ENCODE measurements around the gene VIPAS39.

VIPAS39 gene

GRCh38 chr14:77457522-77458248 lies at the start of gene VIPAS39, which contains the start of gene AHSA1:
Gene VIPAS39 (minus strand): TSS chr14:77457601. CDS start chr14:77454102, 3,499 bp downstream.
Gene AHSA1 (plus strand): TSS chr14:77458093. CDS start chr14:77458190, 97 bp downstream.
- DNase-seq: peak; percentile 99

- DNase-seq: no peak
These were observed 47.6 kb upstream of the VIPAS39 start for GRCh38 chr14:77505031-77505430.

GRCh38 chr14:77503138-77503537 lies 45.7 kb upstream of the VIPAS39 start:
- DNase-seq: no peak

GRCh38 chr14:77502109-77502782 lies 44.8 kb upstream of the VIPAS39 start:
- DNase-seq: no peak

- DNase-seq: peak; percentile 18
These were observed 41.7 kb upstream of the VIPAS39 start for GRCh38 chr14:77498984-77499527.

- peak; percentile 54 for DNase-seq
These were observed 40.9 kb upstream of the VIPAS39 start, which contains the start of gene ISM2 for GRCh38 chr14:77498120-77498979. Gene ISM2 (minus strand): TSS chr14:77498816. CDS start chr14:77498793, 23 bp downstream.

GRCh38 chr14:77495334-77495733 lies 37.9 kb upstream of the VIPAS39 start:
- DNase-seq: no peak

- DNase-seq: no peak
These were observed 33.7 kb upstream of the VIPAS39 start for GRCh38 chr14:77491056-77491455.

GRCh38 chr14:77490347-77490986 lies 33.1 kb upstream of the VIPAS39 start:
- no peak for DNase-seq

GRCh38 chr14:77489041-77489440 lies 31.6 kb upstream of the VIPAS39 start:
- DNase-seq: no peak

GRCh38 chr14:77488558-77488957 lies 31.2 kb upstream of the VIPAS39 start:
- no peak for DNase-seq

GRCh38 chr14:77485901-77486678 lies 28.7 kb upstream of the VIPAS39 start:
- no peak for DNase-seq

GRCh38 chr14:77485256-77485655 lies 27.9 kb upstream of the VIPAS39 start:
- no peak for DNase-seq

- no peak for DNase-seq
These were observed 25.0 kb upstream of the VIPAS39 start for GRCh38 chr14:77482422-77482821.

- DNase-seq: no peak
These were observed 21.4 kb upstream of the VIPAS39 start for GRCh38 chr14:77478796-77479195.

GRCh38 chr14:77478029-77478428 lies 20.6 kb upstream of the VIPAS39 start:
- DNase-seq: no peak

- no peak for DNase-seq
These were observed 18.2 kb upstream of the VIPAS39 start for GRCh38 chr14:77475432-77476115.

- DNase-seq: no peak
These were observed 17.2 kb upstream of the VIPAS39 start for GRCh38 chr14:77474479-77475177.

GRCh38 chr14:77473921-77474320 lies 16.5 kb upstream of the VIPAS39 start:
- DNase-seq: no peak

- no peak for DNase-seq
These were observed 12.9 kb upstream of the VIPAS39 start for GRCh38 chr14:77470224-77470870.

Data from NCI-H82 (cell line).